CD4-positive, CD25-positive, alpha-beta regulatory T cell (primary cell): ENCODE data around the gene FAM229B. TPM values are rescaled to one million over a fixed set of nuclear protein-coding genes. Genes with fewer than 3 reads are reported as not detected.

Experiments
- ATAC-seq, 2 donors: fragments of 150-1000 bp; cut with Tn5 transposase; one replicate each; pipeline ENCODE4 v1.10.0; 2021; ENCODE audit warnings: low read depth in 2 of 2, moderate number of reproducible peaks in 2 of 2, moderate library complexity in 1 of 2
- DNase-seq, 3 donors: peaks; one replicate each; pipeline versions ENCODE4 v3.0.0 to v3.0.0-alpha.2; 2012 to 2022; ENCODE audit warnings: mixed read lengths in 1 of 3
- H3K27ac ChIP-seq: one replicate; pipeline ENCODE4 v1.7.0; 2013; ENCODE audit warnings: mild to moderate bottlenecking, low read length; ENCODE audit not compliant: insufficient read depth, poor library complexity, severe bottlenecking
- H3K27me3 ChIP-seq: one replicate; pipeline ENCODE4 v1.7.0; 2013; ENCODE audit warnings: low read length; ENCODE audit not compliant: control insufficient read depth, insufficient read depth
- H3K36me3 ChIP-seq: one replicate; pipeline ENCODE4 v1.7.0; 2013; ENCODE audit warnings: mild to moderate bottlenecking, low read length, moderate library complexity; ENCODE audit not compliant: control insufficient read depth, insufficient read depth
- H3K4me1 ChIP-seq: 2 replicates; pipeline ENCODE4 v1.7.0; 2013; ENCODE audit warnings: mild to moderate bottlenecking, low read length; ENCODE audit not compliant: insufficient read depth, control insufficient read depth, poor library complexity, severe bottlenecking
- H3K4me3 ChIP-seq: one replicate; pipeline ENCODE4 v1.7.0; 2013; ENCODE audit warnings: low read depth, mild to moderate bottlenecking, low read length, moderate library complexity
- H3K9me3 ChIP-seq, 2 experiments: 1 replicate in 1 of 2; 2 replicates in 1 of 2; pipeline ENCODE4 v1.7.0; 2013; ENCODE audit warnings: low read length in 2 of 2, mild to moderate bottlenecking in 1 of 2, moderate library complexity in 1 of 2; ENCODE audit not compliant: control insufficient read depth in 2 of 2
- H3K27ac Mint-ChIP-seq, 3 donors: one replicate each; pipeline ENCODE4 v1.8.0; 2020 to 2022; ENCODE audit warnings: mild to moderate bottlenecking in 3 of 3, mixed read lengths in 3 of 3, moderate library complexity in 2 of 3
- H3K27me3 Mint-ChIP-seq: one replicate; pipeline ENCODE4 v1.8.0; 2022; ENCODE audit warnings: mild to moderate bottlenecking, mixed read lengths
- H3K36me3 Mint-ChIP-seq: one replicate; pipeline ENCODE4 v1.8.0; 2020; ENCODE audit warnings: mixed read lengths
- H3K4me1 Mint-ChIP-seq, 4 donors: one replicate each; pipeline ENCODE4 v1.8.0; 2020 to 2022; ENCODE audit warnings: mixed read lengths in 4 of 4, mild to moderate bottlenecking in 1 of 4
- H3K4me3 Mint-ChIP-seq, 4 donors: one replicate each; pipeline ENCODE4 v1.8.0; 2020 to 2022; ENCODE audit warnings: mild to moderate bottlenecking in 4 of 4, mixed read lengths in 4 of 4, moderate library complexity in 3 of 4
- H3K9me3 Mint-ChIP-seq, 7 donors: one replicate each; pipeline ENCODE4 v1.8.0; 2020 to 2022; ENCODE audit warnings: mixed read lengths in 7 of 7, mild to moderate bottlenecking in 3 of 7, moderate library complexity in 2 of 7
- polyA plus RNA-seq, 4 donors: library from polyadenylated mRNA; unstranded; fragments of 300-500 nt; fragmentation: Illumina TruSeq; gene quantifications; one replicate each; pipeline ENCODE4 v1.2.3, GENCODE V29; 2021
- total RNA-seq: library from RNA; stranded (reverse); gene quantifications from one replicate; pipeline ENCODE4 v1.2.3, GENCODE V29; 2022

FAM229B gene
- total RNA-seq (0.49 TPM), polyA plus RNA-seq (1 to 10 TPM; 1.9 to 5.2 (median 4.3) TPM)

- Mint-ChIP-seq H3K9me3 (no peaks in the 10 kb centered on the region), H3K4me1 (peaks cover 0 to 16% (median 10%) of the 10 kb centered on the region in 4 donors), H3K4me3 (no peak within 1 kb of the TSS), H3K36me3 (peaks cover 12% of the 10 kb centered on the region), H3K27me3 (peaks cover 39% of the 10 kb centered on the region), H3K27ac (no peak within 1 kb of the TSS)
- Histone ChIP-seq H3K4me1 (peaks cover 16% of the 10 kb centered on the region), H3K27ac (peak within 1 kb of the TSS; percentile 87), H3K36me3 (peaks cover 2% of the 10 kb centered on the region), H3K9me3 (no peaks in the 10 kb centered on the region), H3K4me3 (peak within 1 kb of the TSS; percentile 97), H3K27me3 (peaks cover 31% of the 10 kb centered on the region)
- ATAC-seq (peak; percentile 95 to 97), DNase-seq (peak; percentile 84 to 97 (median 92))
These were observed at the start of gene FAM229B, which contains the start of gene TUBE1 for GRCh38 chr6:112087136-112087911. Gene FAM229B, plus strand, starts transcription at chr6:112087591. Its CDS starts 11,693 bp downstream, at chr6:112099284. Gene TUBE1, minus strand, starts transcription at chr6:112087482. Its CDS starts 48 bp downstream, at chr6:112087434.

- no peak overlapping the region for H3K4me3 Mint-ChIP-seq
- Histone ChIP-seq H3K27me3 (no peaks in the 10 kb centered on the region), H3K4me1 (peaks cover 20% of the 10 kb centered on the region), H3K36me3 (no peaks in the 10 kb centered on the region), H3K9me3 (no peaks in the 10 kb centered on the region), H3K27ac (no peak overlapping the region), H3K4me3 (no peak overlapping the region)
- no peak overlapping the region for H3K27ac Mint-ChIP-seq
- H3K27me3 Mint-ChIP-seq: no peaks in the 10 kb centered on the region
- H3K36me3 Mint-ChIP-seq: no peaks in the 10 kb centered on the region
- peaks cover 22 to 60% (median 40%) of the 10 kb centered on the region in 4 donors for H3K4me1 Mint-ChIP-seq
- ATAC-seq (no peak), DNase-seq (no peak)
- H3K9me3 Mint-ChIP-seq: no peaks in the 10 kb centered on the region
These were observed 49.6 kb upstream of the FAM229B start for GRCh38 chr6:112037783-112038216.

- Mint-ChIP-seq H3K9me3 (no peaks in the 10 kb centered on the region), H3K4me1 (peaks cover 22 to 61% (median 42%) of the 10 kb centered on the region in 4 donors), H3K4me3 (no peak overlapping the region), H3K27ac (no peak overlapping the region), H3K27me3 (no peaks in the 10 kb centered on the region), H3K36me3 (no peaks in the 10 kb centered on the region)
- no peak overlapping the region for H3K4me3 ChIP-seq
- no peaks in the 10 kb centered on the region for H3K9me3 ChIP-seq
- DNase-seq: no peak
- no peak for ATAC-seq
- H3K36me3 ChIP-seq: no peaks in the 10 kb centered on the region
- peaks cover 21% of the 10 kb centered on the region for H3K4me1 ChIP-seq
- H3K27me3 ChIP-seq: no peaks in the 10 kb centered on the region
- H3K27ac ChIP-seq: no peak overlapping the region
These were observed 49.1 kb upstream of the FAM229B start for GRCh38 chr6:112038268-112038667.

GRCh38 chr6:112038756-112039430 is 48.5 kb upstream of the FAM229B start:
- H3K4me1 Mint-ChIP-seq: peaks cover 22 to 61% (median 41%) of the 10 kb centered on the region in 4 donors
- no peaks in the 10 kb centered on the region for H3K27me3 Mint-ChIP-seq
- Histone ChIP-seq H3K27me3 (no peaks in the 10 kb centered on the region), H3K4me3 (no peak overlapping the region), H3K9me3 (no peaks in the 10 kb centered on the region), H3K36me3 (no peaks in the 10 kb centered on the region), H3K4me1 (peaks cover 20% of the 10 kb centered on the region), H3K27ac (no peak overlapping the region)
- no peaks in the 10 kb centered on the region for H3K36me3 Mint-ChIP-seq
- DNase-seq (no peak), ATAC-seq (no peak)
- no peak overlapping the region for H3K4me3 Mint-ChIP-seq
- H3K9me3 Mint-ChIP-seq: no peaks in the 10 kb centered on the region
- peak overlapping the region in 1 of 3 donors; percentile 79 for H3K27ac Mint-ChIP-seq

- peak overlapping the region in 2 of 3 donors; percentile 79 to 83 for H3K27ac Mint-ChIP-seq
- no peak for ATAC-seq
- peaks cover 23% of the 10 kb centered on the region for H3K4me1 ChIP-seq
- no peak overlapping the region for H3K4me3 ChIP-seq
- no peak for DNase-seq
- peak overlapping the region in 1 of 4 donors; percentile 81 for H3K4me3 Mint-ChIP-seq
- no peaks in the 10 kb centered on the region for H3K36me3 ChIP-seq
- H3K9me3 Mint-ChIP-seq: no peaks in the 10 kb centered on the region
- H3K36me3 Mint-ChIP-seq: no peaks in the 10 kb centered on the region
- H3K9me3 ChIP-seq: no peaks in the 10 kb centered on the region
- H3K27me3 ChIP-seq: no peaks in the 10 kb centered on the region
- H3K27me3 Mint-ChIP-seq: no peaks in the 10 kb centered on the region
- no peak overlapping the region for H3K27ac ChIP-seq
- H3K4me1 Mint-ChIP-seq: peaks cover 22 to 56% (median 37%) of the 10 kb centered on the region in 4 donors
These were observed 48.0 kb upstream of the FAM229B start for GRCh38 chr6:112039431-112039770.

- Histone ChIP-seq H3K9me3 (no peaks in the 10 kb centered on the region), H3K4me1 (peaks cover 16% of the 10 kb centered on the region), H3K27me3 (no peaks in the 10 kb centered on the region), H3K27ac (no peak overlapping the region), H3K36me3 (no peaks in the 10 kb centered on the region), H3K4me3 (no peak overlapping the region)
- peak overlapping the region; percentile 71 to 99 (median 85) for H3K27ac Mint-ChIP-seq
- DNase-seq: no peak
- H3K36me3 Mint-ChIP-seq: no peaks in the 10 kb centered on the region
- H3K9me3 Mint-ChIP-seq: no peaks in the 10 kb centered on the region
- peaks cover 15 to 45% (median 26%) of the 10 kb centered on the region in 4 donors for H3K4me1 Mint-ChIP-seq
- no peaks in the 10 kb centered on the region for H3K27me3 Mint-ChIP-seq
- ATAC-seq: no peak
- H3K4me3 Mint-ChIP-seq: no peak overlapping the region
These were observed 46.4 kb upstream of the FAM229B start for GRCh38 chr6:112040956-112041355.

- Histone ChIP-seq H3K4me3 (no peak overlapping the region), H3K36me3 (no peaks in the 10 kb centered on the region), H3K27me3 (no peaks in the 10 kb centered on the region), H3K9me3 (no peaks in the 10 kb centered on the region), H3K4me1 (peaks cover 12% of the 10 kb centered on the region), H3K27ac (no peak overlapping the region)
- H3K27ac Mint-ChIP-seq: peak overlapping the region; percentile 86 to 100 (median 99)
- H3K27me3 Mint-ChIP-seq: no peaks in the 10 kb centered on the region
- DNase-seq (no peak), ATAC-seq (no peak)
- peak overlapping the region in 3 of 4 donors; percentile 50 to 99 (median 80) for H3K4me3 Mint-ChIP-seq
- no peaks in the 10 kb centered on the region for H3K36me3 Mint-ChIP-seq
- peaks cover 10 to 40% (median 23%) of the 10 kb centered on the region in 4 donors for H3K4me1 Mint-ChIP-seq
- H3K9me3 Mint-ChIP-seq: no peaks in the 10 kb centered on the region
These were observed 45.9 kb upstream of the FAM229B start for GRCh38 chr6:112041535-112041934.
